CD4-positive, alpha-beta T cell (primary cell): ENCODE measurements around the gene RPL36. TPM values are rescaled to one million over a fixed set of nuclear protein-coding genes. Genes with fewer than 3 reads are reported as not detected.

Experiments
- ATAC-seq: fragments of 200-7000 bp; cut with Tn5 transposase; one replicate; pipeline ENCODE4 v1.10.0; 2022; ENCODE audit warnings: mild to moderate bottlenecking; ENCODE audit not compliant: poor library complexity
- CTCF ChIA-PET: fragments of 350-600 bp; sonication (Branson Sonifier 250); formaldehyde crosslinking; loops from one replicate; lab custom pipeline; 2021; ENCODE audit warnings: antibody characterized with exemption, inconsistent platforms; lab: Charles Lee
- POLR2A ChIA-PET: fragments of 350-600 bp; sonication (Branson Sonifier 250); formaldehyde crosslinking; loops from one replicate; lab custom pipeline; 2021; ENCODE audit warnings: antibody characterized with exemption, inconsistent platforms; lab: Charles Lee
- DNase-seq, 14 experiments: peaks; one replicate each; pipeline ENCODE4 v3.0.0-alpha.2; 2013 to 2020; ENCODE audit warnings: mixed read lengths in 2 of 14
- H3K27ac ChIP-seq, 2 donors: one replicate each; pipeline versions ENCODE4 v1.5.1 to v1.7.0; 2013; ENCODE audit warnings: low read length in 2 of 2, low read depth in 1 of 2, mild to moderate bottlenecking in 1 of 2
- H3K27me3 ChIP-seq, 2 experiments: 1 replicate in 1 of 2; 2 replicates in 1 of 2; pipeline versions ENCODE4 v1.6.1 to v1.7.0; 2013; ENCODE audit warnings: low read length in 2 of 2, control low read depth in 1 of 2, mild to moderate bottlenecking in 1 of 2, moderate library complexity in 1 of 2; ENCODE audit not compliant: insufficient read depth in 2 of 2, control insufficient read depth in 1 of 2
- H3K36me3 ChIP-seq: one replicate; pipeline ENCODE4 v1.6.1; 2013; ENCODE audit warnings: low read length, control low read depth; ENCODE audit not compliant: insufficient read depth
- H3K4me1 ChIP-seq: one replicate; pipeline ENCODE4 v1.6.1; 2013; ENCODE audit warnings: low read length, control low read depth; ENCODE audit not compliant: insufficient read depth
- H3K4me3 ChIP-seq: one replicate; pipeline ENCODE4 v1.5.1; 2013; ENCODE audit warnings: mild to moderate bottlenecking, low read length, moderate library complexity
- H3K9me3 ChIP-seq, 2 experiments: 1 replicate in 1 of 2; 2 replicates in 1 of 2; pipeline versions ENCODE4 v1.6.1 to v1.7.0; 2013; ENCODE audit warnings: low read length in 2 of 2, mild to moderate bottlenecking in 2 of 2, control low read depth in 1 of 2, moderate library complexity in 1 of 2; ENCODE audit not compliant: control insufficient read depth in 1 of 2, insufficient read depth in 1 of 2
- H3K27ac Mint-ChIP-seq: one replicate; pipeline ENCODE4 v1.8.0; 2020; ENCODE audit warnings: mixed read lengths
- H3K27me3 Mint-ChIP-seq: one replicate; pipeline ENCODE4 v1.8.0; 2021; ENCODE audit warnings: mixed read lengths
- H3K36me3 Mint-ChIP-seq: one replicate; pipeline ENCODE4 v1.8.0; 2021; ENCODE audit warnings: low read depth, mixed read lengths
- H3K4me1 Mint-ChIP-seq: one replicate; pipeline ENCODE4 v1.8.0; 2021; ENCODE audit warnings: low read depth, mixed read lengths
- H3K4me3 Mint-ChIP-seq: one replicate; pipeline ENCODE4 v1.8.0; 2020; ENCODE audit warnings: mild to moderate bottlenecking, mixed read lengths
- H3K9me3 Mint-ChIP-seq: one replicate; pipeline ENCODE4 v1.8.0; 2020; ENCODE audit warnings: mixed read lengths
- CTCF ChIP-seq: fragments of 200-600 bp; IDR thresholded peaks from one replicate; pipeline ENCODE4 v1.8.0; 2022; ENCODE audit warnings: antibody characterized with exemption, mild to moderate bottlenecking
- intact Hi-C, 2 experiments: fragments of 100-400 bp; cut with DNase I in 1 of 2; cut with micrococcal nuclease in 1 of 2; formaldehyde crosslinking; loops; one replicate each; pipeline versions ENCODE4 v1.15.1 to v1.9.0; 2023 to 2025; cut with DNase I, micrococcal nuclease
- total RNA-seq, 174 experiments: library from RNA in 2 of 174; stranded (reverse) in 2 of 174; gene quantifications; one replicate each; pipeline ENCODE4 v1.2.3 and lab custom pipeline; 2021 to 2026

The RPL36 gene
- total RNA-seq, 2 experiments from 2014 or later = 1,509 to 1,565 TPM

GRCh38 chr19:5697022-5697889, 7.2 kb downstream of the RPL36 start:
- DNase-seq (no peak), ATAC-seq (no peak)
- peaks cover 5% of the 10 kb centered on the region for H3K4me1 Mint-ChIP-seq
- TF ChIP-seq CTCF = no peak
- Histone ChIP-seq H3K4me3 (no peak overlapping the region), H3K4me1 (peaks cover 7% of the 10 kb centered on the region), H3K27ac (no peak overlapping the region), H3K9me3 (peaks cover 0 to 6% of the 10 kb centered on the region in 2 experiments), H3K27me3 (no peaks in the 10 kb centered on the region), H3K36me3 (peaks cover 76% of the 10 kb centered on the region)
- H3K27ac Mint-ChIP-seq = no peak overlapping the region
- intact Hi-C loops = no loop called here
- H3K9me3 Mint-ChIP-seq = no peaks in the 10 kb centered on the region
- H3K4me3 Mint-ChIP-seq = no peak overlapping the region
- ChIA-PET POLR2A (interaction anchor here (1.1 to 1.7 kb wide), 2 partner anchors 7 to 23 kb away, joined by 3 to 4 read pairs; partner anchors contain the start of genes CATSPERD, LONP1 and RPL36), CTCF (no interaction called here)
- H3K36me3 Mint-ChIP-seq = peaks cover 65% of the 10 kb centered on the region
- no peaks in the 10 kb centered on the region for H3K27me3 Mint-ChIP-seq

GRCh38 chr19:5697890-5698634, 8.0 kb downstream of the RPL36 start:
- CTCF ChIA-PET = no interaction called here
- ATAC-seq (no peak), DNase-seq (peak in 1 of 14 experiments; percentile 33)
- no peaks in the 10 kb centered on the region for H3K4me1 ChIP-seq
- H3K9me3 Mint-ChIP-seq = no peaks in the 10 kb centered on the region
- no peak for TF ChIP-seq CTCF
- H3K4me3 ChIP-seq = no peak overlapping the region
- no peak overlapping the region for H3K27ac ChIP-seq
- peaks cover 0 to 6% of the 10 kb centered on the region in 2 experiments for H3K9me3 ChIP-seq
- no peaks in the 10 kb centered on the region for H3K27me3 Mint-ChIP-seq
- intact Hi-C loops = no loop called here
- H3K4me3 Mint-ChIP-seq = no peak overlapping the region
- no peak overlapping the region for H3K27ac Mint-ChIP-seq
- no peaks in the 10 kb centered on the region for H3K4me1 Mint-ChIP-seq
- peaks cover 68% of the 10 kb centered on the region for H3K36me3 ChIP-seq
- H3K27me3 ChIP-seq = no peaks in the 10 kb centered on the region
- POLR2A ChIA-PET = interaction anchor here (1.7 kb wide), 1 partner anchor 8 kb away, joined by 4 read pairs; the partner anchor contains the start of gene RPL36
- peaks cover 58% of the 10 kb centered on the region for H3K36me3 Mint-ChIP-seq

GRCh38 chr19:5698635-5699422, 8.7 kb downstream of the RPL36 start:
- intact Hi-C loops = no loop called here
- no peak overlapping the region for H3K4me3 Mint-ChIP-seq
- Histone ChIP-seq H3K4me1 (no peaks in the 10 kb centered on the region), H3K4me3 (no peak overlapping the region), H3K27me3 (no peaks in the 10 kb centered on the region), H3K27ac (no peak overlapping the region), H3K9me3 (peaks cover 0 to 6% of the 10 kb centered on the region in 2 experiments), H3K36me3 (peaks cover 68% of the 10 kb centered on the region)
- no peaks in the 10 kb centered on the region for H3K9me3 Mint-ChIP-seq
- H3K4me1 Mint-ChIP-seq = no peaks in the 10 kb centered on the region
- ChIA-PET POLR2A (interaction anchor here (0.9 to 1.7 kb wide), 2 partner anchors 9 to 21 kb away, joined by 3 to 4 read pairs; partner anchors contain the start of genes CATSPERD, LONP1 and RPL36), CTCF (no interaction called here)
- ATAC-seq = no peak
- H3K36me3 Mint-ChIP-seq = peaks cover 58% of the 10 kb centered on the region
- DNase-seq = peak in 1 of 14 experiments; percentile 31
- H3K27me3 Mint-ChIP-seq = no peaks in the 10 kb centered on the region
- H3K27ac Mint-ChIP-seq = no peak overlapping the region
- no peak for TF ChIP-seq CTCF
